ENCODE results near the gene PAM. TPM values are rescaled to one million over a fixed set of nuclear protein-coding genes. Genes with fewer than 3 reads are reported as not detected.

PAM gene
- total RNA-seq, 3 donors from 2014 or later, result 159 to 227 (median 193) TPM

DNA sequence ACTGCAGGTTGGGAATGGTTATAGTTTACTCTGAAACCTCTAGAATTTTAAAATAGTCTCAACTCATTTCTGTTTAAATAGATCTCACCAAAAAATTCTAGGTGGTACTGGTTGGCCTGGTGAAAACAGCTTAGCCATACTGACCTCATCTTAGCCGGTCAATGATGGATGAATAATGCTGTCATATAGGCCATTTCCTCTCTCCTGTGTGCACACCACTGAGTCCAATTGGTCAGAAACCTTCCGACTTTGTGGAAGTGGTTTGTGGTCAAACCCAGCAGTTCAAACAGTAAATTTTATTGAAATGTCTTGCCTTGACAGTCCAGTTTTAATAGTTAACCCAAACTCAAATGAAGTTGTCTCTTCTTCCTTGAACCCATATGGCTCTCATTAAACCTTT is 266.2 kb downstream of the PAM start:
- Histone ChIP-seq H3K4me1 (no peaks in the 10 kb centered on the region), H3K9me3 (no peaks in the 10 kb centered on the region), H3K27me3 (no peaks in the 10 kb centered on the region), H3K27ac (no peak overlapping the region), H3K36me3 (no peaks in the 10 kb centered on the region), H3K4me3 (no peak overlapping the region)
- TF ChIP-seq POLR2AphosphoS5 (IDR thresholded peaks at IDR 0.05) (no peak), POLR2A (IDR thresholded peaks at IDR 0.05) (no peak), CTCF (IDR thresholded peaks at IDR 0.05) (no peak)
- intact Hi-C loops (cut with DNase I; ENCODE audit: low total_unique reads), result no loop called here
- DNase-seq (ENCODE audit: low spot score in 2 of 2), result no peak

GRCh38 chr5:103027267-103027666 is 272.2 kb downstream of the PAM start:
- DNase-seq (ENCODE audit: low spot score in 2 of 2), result no peak
- intact Hi-C loops (cut with DNase I; ENCODE audit: low total_unique reads), result no loop called here
- TF ChIP-seq CTCF (IDR thresholded peaks at IDR 0.05) (no peak), POLR2AphosphoS5 (IDR thresholded peaks at IDR 0.05) (no peak), POLR2A (IDR thresholded peaks at IDR 0.05) (no peak)
- H3K9me3 ChIP-seq, result no peaks in the 10 kb centered on the region
- no peak overlapping the region for H3K4me3 ChIP-seq
- no peaks in the 10 kb centered on the region for H3K4me1 ChIP-seq
- H3K36me3 ChIP-seq, result peaks cover 5% of the 10 kb centered on the region
- H3K27ac ChIP-seq, result no peak overlapping the region
- H3K27me3 ChIP-seq, result no peaks in the 10 kb centered on the region

GRCh38 chr5:103031607-103032006 is 276.5 kb downstream of the PAM start:
- Histone ChIP-seq H3K9me3 (peaks cover 0 to 13% of the 10 kb centered on the region in 2 donors), H3K27ac (no peak overlapping the region), H3K27me3 (no peaks in the 10 kb centered on the region), H3K4me1 (no peaks in the 10 kb centered on the region), H3K36me3 (peaks cover 5% of the 10 kb centered on the region), H3K4me3 (no peak overlapping the region)
- TF ChIP-seq CTCF (IDR thresholded peaks at IDR 0.05) (no peak), POLR2AphosphoS5 (IDR thresholded peaks at IDR 0.05) (no peak), POLR2A (IDR thresholded peaks at IDR 0.05) (no peak)
- intact Hi-C loops (cut with DNase I; ENCODE audit: low total_unique reads), result no loop called here
- no peak for DNase-seq (ENCODE audit: low spot score in 2 of 2)

DNA sequence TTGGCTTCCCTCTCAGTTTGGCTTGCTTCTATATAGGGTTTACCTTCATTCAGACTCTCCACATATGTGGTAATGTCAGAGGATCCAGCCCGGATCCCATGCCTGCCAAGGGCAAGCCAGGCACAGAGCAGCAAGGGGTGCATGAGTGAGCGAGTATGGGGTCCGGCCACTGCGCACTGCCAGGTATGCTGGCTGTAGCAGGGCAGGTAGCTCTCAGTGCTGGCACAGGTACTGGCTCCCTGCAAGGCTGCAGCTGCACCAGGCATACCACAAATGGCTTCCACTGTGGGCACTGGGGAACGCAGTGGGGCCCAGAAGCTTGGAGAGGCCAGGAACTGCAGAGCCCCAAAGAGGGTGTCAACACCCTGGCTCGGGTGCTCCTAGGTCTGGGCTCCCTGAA is 278.6 kb downstream of the PAM start:
- intact Hi-C loops (cut with DNase I; ENCODE audit: low total_unique reads), result no loop called here
- TF ChIP-seq POLR2AphosphoS5 (IDR thresholded peaks at IDR 0.05), result no peak
- TF ChIP-seq CTCF (IDR thresholded peaks at IDR 0.05), result no peak
- TF ChIP-seq POLR2A (IDR thresholded peaks at IDR 0.05), result no peak
- DNase-seq (ENCODE audit: low spot score in 2 of 2), result no peak
- Histone ChIP-seq H3K27ac (no peak overlapping the region), H3K4me3 (no peak overlapping the region), H3K9me3 (peaks cover 0 to 13% of the 10 kb centered on the region in 2 donors), H3K36me3 (no peaks in the 10 kb centered on the region), H3K27me3 (no peaks in the 10 kb centered on the region), H3K4me1 (no peaks in the 10 kb centered on the region)

DNA sequence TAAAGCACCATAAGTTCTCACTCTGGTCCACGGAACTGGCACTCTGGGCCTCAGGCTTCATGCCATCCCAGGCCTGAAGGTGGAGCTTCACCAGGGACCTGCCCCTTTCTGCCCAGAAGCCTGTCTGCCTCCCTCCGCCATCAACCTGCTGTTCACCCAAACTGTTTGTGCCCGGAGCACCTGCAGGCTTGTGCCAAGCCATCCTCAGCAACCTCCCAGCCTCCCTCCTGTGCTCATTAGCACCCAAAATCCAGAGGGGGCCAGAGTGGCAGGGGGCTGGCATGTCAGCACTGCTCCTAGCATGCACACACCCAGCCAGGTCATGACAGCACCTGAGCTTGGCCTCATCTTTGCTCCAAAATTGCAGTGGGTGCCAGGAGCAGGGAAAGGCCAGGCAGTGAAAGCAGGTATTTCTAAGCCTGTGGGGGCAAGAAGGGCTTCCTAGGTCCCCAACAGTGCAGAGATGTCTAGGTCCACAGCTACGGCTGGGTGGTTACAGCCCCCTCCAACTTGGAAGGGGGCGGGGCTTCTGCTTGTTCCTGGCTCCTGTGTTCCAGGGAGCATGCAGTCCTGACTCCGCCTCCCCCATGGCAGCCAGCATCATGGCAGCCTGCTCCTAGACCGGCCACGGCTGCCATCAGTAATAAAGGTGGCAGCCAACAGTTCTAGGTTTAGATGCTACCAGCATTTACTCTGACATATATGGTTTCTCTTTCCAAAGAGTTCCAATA is 279.7 kb downstream of the PAM start:
- Histone ChIP-seq H3K4me3 (no peak overlapping the region), H3K4me1 (no peaks in the 10 kb centered on the region), H3K36me3 (no peaks in the 10 kb centered on the region), H3K27ac (no peak overlapping the region), H3K9me3 (peaks cover 0 to 13% of the 10 kb centered on the region in 2 donors), H3K27me3 (no peaks in the 10 kb centered on the region)
- intact Hi-C loops (cut with DNase I; ENCODE audit: low total_unique reads), result no loop called here
- no peak for DNase-seq (ENCODE audit: low spot score in 2 of 2)
- TF ChIP-seq CTCF (IDR thresholded peaks at IDR 0.05), result no peak
- no peak for TF ChIP-seq POLR2AphosphoS5 (IDR thresholded peaks at IDR 0.05)
- no peak for TF ChIP-seq POLR2A (IDR thresholded peaks at IDR 0.05)

All from breast epithelium (tissue), 4 donors.